AG04449 (cell line): ENCODE results near the gene TCF20.

Experiments
- CTCF ChIA-PET: fragments of 350-600 bp; formaldehyde crosslinking; extraction: SDS; loops from one replicate; lab custom pipeline; 2021; ENCODE audit warnings: antibody characterized with exemption; lab: Yijun Ruan, JAX
- POLR2A ChIA-PET: fragments of 400-600, 350-600 bp; formaldehyde crosslinking; extraction: SDS; loops from one replicate; lab custom pipeline; 2020; ENCODE audit warnings: antibody characterized with exemption, inconsistent platforms; lab: Yijun Ruan, JAX
- DNase-seq: peaks from one replicate; pipeline ENCODE4 v3.0.0-alpha.2; 2010; ENCODE audit warnings: low read depth, low spot score
- H3K4me3 ChIP-seq: 2 replicates; pipeline ENCODE4 v1.5.1; 2011; ENCODE audit warnings: low read depth, mild to moderate bottlenecking, control low read depth, low read length
- TF ChIP-seq, protein P1 (sequence below): IDR thresholded peaks from one replicate; pipeline ENCODE4 v1.5.1; 2011; ENCODE audit warnings: mild to moderate bottlenecking, moderate library complexity, low read length, control low read depth, inconsistent platforms; ENCODE audit not compliant: insufficient read depth; ENCODE audit errors: missing control alignments

The TCF20 gene

DNA sequence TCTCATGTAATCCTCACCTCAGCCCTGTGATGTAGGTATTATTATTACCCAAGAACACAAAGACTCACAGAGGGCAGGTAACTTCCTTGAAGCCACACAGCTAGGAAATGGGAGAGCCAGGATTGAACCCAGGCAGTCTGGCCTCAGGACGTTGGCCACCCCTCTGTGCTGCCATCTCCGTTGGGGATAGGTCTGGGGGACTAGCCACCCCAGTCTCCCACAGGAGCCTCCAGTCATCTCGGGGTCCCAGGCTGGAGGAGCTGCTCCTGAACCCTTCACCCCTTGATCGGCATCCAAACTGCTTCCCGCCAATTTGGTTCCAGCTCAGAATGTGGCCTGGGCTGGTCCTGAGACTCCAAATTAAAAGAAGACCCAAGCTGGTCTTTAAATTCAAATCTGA is 10.4 kb upstream of the TCF20 start:
- TF ChIP-seq, protein P1, sequence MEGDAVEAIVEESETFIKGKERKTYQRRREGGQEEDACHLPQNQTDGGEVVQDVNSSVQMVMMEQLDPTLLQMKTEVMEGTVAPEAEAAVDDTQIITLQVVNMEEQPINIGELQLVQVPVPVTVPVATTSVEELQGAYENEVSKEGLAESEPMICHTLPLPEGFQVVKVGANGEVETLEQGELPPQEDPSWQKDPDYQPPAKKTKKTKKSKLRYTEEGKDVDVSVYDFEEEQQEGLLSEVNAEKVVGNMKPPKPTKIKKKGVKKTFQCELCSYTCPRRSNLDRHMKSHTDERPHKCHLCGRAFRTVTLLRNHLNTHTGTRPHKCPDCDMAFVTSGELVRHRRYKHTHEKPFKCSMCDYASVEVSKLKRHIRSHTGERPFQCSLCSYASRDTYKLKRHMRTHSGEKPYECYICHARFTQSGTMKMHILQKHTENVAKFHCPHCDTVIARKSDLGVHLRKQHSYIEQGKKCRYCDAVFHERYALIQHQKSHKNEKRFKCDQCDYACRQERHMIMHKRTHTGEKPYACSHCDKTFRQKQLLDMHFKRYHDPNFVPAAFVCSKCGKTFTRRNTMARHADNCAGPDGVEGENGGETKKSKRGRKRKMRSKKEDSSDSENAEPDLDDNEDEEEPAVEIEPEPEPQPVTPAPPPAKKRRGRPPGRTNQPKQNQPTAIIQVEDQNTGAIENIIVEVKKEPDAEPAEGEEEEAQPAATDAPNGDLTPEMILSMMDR, result no peak
- ChIA-PET POLR2A (no interaction called here), CTCF (interaction anchor here (1.0 to 1.3 kb wide), 3 partner anchors 9 to 163 kb away, joined by 3 to 5 read pairs (median 4); no protein-coding TSS in a partner anchor)
- no peak overlapping the region for H3K4me3 ChIP-seq
- DNase-seq, result no peak

DNA sequence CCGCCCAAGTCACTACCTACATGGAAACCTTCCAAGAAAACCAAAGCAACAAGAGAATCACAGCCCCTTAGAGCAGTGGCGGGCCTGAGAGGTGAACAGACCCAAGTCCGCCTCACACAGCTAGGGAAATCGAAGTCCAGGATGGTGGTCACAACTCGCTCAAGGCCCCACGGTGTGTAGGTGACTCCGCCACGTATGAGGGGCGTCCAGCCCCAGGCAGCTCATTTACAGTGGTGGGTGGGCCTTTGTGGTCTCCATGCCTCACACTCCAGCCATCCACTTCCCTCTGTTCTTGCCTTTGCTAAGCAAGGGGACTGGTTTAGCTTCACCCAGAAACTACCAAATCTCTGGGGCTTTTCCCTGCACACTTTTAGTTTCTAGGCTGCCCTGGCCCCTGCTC is 9.7 kb upstream of the TCF20 start:
- no peak for DNase-seq
- ChIA-PET POLR2A (no interaction called here), CTCF (interaction anchor here (1.0 to 1.3 kb wide), 3 partner anchors 9 to 164 kb away, joined by 3 to 5 read pairs (median 4); no protein-coding TSS in a partner anchor)
- TF ChIP-seq, protein P1, result no peak
- no peak overlapping the region for H3K4me3 ChIP-seq

DNA sequence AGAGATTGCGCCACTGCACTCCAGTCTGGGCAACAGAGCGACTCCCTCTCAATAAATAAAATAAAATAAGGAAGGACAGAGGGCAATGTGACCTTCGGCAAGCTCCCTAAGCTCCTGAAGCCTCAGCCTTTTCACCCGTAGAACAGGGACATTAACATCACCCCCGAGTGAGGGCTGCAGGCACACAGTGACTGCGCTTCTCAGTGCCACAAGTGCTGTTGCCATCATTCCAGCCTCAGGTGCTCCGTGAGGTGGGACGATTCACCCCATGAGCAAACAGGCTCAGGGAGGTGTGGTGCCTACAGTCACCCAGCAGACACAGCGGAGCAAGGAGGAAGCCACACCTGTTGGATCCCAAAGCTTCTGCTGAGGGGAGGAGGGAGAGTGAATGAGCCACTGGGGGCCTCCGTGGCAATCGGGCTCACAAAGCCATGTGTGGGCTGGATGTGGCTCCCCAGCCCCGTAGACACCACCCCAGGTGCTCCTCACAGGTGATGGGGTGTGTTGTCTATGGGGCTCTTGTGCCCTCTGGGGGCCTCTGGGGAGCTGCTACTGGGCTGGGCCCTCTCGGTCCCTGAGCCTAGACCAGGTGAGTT is 9.1 kb upstream of the TCF20 start:
- ChIA-PET POLR2A (no interaction called here), CTCF (interaction anchor here (1.3 kb wide), 1 partner anchor 164 kb away, joined by 5 read pairs; no protein-coding TSS in a partner anchor)
- TF ChIP-seq, protein P1, result no peak
- DNase-seq, result no peak
- no peak overlapping the region for H3K4me3 ChIP-seq

DNA sequence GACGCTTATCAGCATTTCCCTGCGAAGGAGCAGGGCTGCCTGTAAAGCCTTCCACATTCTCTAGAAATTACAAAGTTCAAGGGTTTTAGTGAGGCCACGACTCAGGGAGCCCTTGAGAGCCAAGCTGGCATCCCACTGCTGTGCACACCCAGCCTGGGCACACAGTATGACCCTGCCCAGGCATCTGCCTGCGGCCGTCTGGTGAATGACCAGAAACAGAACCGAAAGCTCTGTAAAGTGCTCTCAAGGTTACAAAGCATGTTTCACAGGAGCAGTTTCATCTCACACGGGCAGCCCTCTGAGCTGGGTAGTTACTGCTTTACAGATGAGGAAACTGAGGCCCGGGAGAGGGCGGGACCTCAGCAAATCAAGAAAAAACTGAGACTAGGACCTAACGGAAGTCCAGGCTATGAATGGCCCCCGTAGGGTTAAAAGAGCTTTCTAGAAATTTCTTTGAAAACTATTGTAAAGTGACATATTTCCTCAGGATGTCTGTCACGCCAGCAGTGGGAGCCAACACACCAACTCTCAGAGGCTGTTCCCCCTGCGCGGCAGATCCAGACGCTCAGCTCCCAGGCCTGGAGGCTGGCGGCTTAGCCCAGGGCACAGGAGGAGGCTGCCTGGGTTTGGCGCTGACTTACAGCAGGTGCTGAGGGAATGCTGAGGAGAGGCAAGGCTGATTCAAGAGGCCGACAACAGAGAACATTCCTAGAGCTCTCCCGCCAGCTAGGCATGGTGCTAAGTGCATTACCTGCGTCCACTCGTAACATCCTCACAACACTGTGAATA is 7.7 kb upstream of the TCF20 start:
- POLR2A ChIA-PET, result no interaction called here
- TF ChIP-seq, protein P1, result peak; percentile 12
- no peak for DNase-seq
- H3K4me3 ChIP-seq, result no peak overlapping the region
- CTCF ChIA-PET, result interaction anchor here (1.1 to 3.5 kb wide), 4 partner anchors 10 to 195 kb away, joined by 3 to 16 read pairs (median 5); no protein-coding TSS in a partner anchor

DNA sequence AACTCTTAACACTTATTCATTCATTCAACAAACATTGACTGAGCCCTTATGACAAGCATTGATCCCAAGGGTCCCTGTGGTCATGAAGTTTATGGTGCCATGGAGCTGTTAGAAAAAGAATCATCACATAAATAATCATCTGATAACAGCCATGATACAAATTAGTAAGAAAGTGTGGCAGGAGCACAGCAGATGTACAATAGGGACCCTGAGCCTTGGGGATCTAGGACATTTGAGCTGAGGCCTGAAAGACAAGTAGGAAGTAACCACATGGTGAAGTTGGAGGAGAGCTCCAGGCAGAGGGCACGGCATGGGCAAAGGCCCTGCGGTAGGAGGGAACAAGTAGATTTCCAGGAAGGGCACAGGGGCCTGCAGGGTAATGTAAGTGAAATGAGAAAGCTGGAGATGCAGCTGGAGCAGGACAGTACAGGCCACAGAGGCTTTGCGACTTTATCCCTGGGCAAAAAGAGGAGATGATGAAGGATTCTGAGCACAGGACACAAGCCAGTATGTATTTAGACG is 6.8 kb upstream of the TCF20 start:
- CTCF ChIA-PET, result interaction anchor here (1.7 to 3.5 kb wide), 3 partner anchors 18 to 196 kb away, joined by 3 to 16 read pairs (median 6); no protein-coding TSS in a partner anchor
- POLR2A ChIA-PET, result no interaction called here
- no peak overlapping the region for H3K4me3 ChIP-seq
- no peak for DNase-seq
- TF ChIP-seq, protein P1, result no peak

DNA sequence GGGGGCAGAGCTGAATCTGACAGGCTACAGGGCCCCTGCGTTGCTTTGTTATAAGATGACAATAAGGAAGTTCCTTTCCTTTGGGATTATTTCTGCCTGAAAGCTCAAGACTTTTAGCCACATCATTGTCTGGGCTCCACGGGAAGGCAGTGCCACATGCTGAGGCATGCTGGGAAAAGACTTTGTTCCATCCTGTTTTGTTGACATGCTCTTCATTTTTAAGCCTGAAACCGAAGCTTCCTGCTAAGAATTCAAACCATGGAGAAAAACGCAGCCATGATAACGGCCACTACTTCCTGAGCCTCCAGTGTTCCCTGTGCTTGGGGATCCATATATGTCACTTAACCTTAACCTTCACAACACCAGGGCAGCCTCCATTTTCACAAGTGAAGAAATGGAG is 5.5 kb upstream of the TCF20 start:
- no peak for DNase-seq
- ChIA-PET POLR2A (no interaction called here), CTCF (interaction anchor here (1.7 to 3.5 kb wide), 2 partner anchors 20 to 161 kb away, joined by 3 to 16 read pairs; no protein-coding TSS in a partner anchor)
- TF ChIP-seq, protein P1, result no peak
- no peak overlapping the region for H3K4me3 ChIP-seq
